CD8-positive, alpha-beta memory T cell (primary cell): ENCODE measurements around the gene GAREM1. TPM values are rescaled to one million over a fixed set of nuclear protein-coding genes. Genes with fewer than 3 reads are reported as not detected.

Experiments used
- CTCF ChIA-PET: fragments of 350-600 bp; sonication (Branson Sonifier 250); formaldehyde crosslinking; loops from one replicate; lab custom pipeline; 2021; ENCODE audit warnings: antibody characterized with exemption; lab: Charles Lee
- POLR2A ChIA-PET: fragments of 350-600 bp; sonication (Branson Sonifier 250); formaldehyde crosslinking; loops from one replicate; lab custom pipeline; 2021; ENCODE audit warnings: antibody characterized with exemption; lab: Charles Lee
- DNase-seq, 5 donors: peaks; one replicate each; pipeline versions ENCODE4 v3.0.0 to v3.0.0-alpha.2; 2020 to 2022; ENCODE audit warnings: mixed read lengths in 1 of 5
- H3K27ac ChIP-seq: one replicate; pipeline ENCODE4 v1.7.0; 2013; ENCODE audit warnings: low read depth, mild to moderate bottlenecking, low read length, moderate library complexity
- H3K27me3 ChIP-seq: 2 replicates; pipeline ENCODE4 v1.7.0; 2013; ENCODE audit warnings: low read length, mild to moderate bottlenecking; ENCODE audit not compliant: insufficient read depth, poor library complexity, severe bottlenecking
- H3K36me3 ChIP-seq: 2 replicates; pipeline ENCODE4 v1.7.0; 2013; ENCODE audit warnings: mild to moderate bottlenecking, low read length, moderate library complexity; ENCODE audit not compliant: insufficient read depth
- H3K4me1 ChIP-seq: 2 replicates; pipeline ENCODE4 v1.7.0; 2013; ENCODE audit warnings: mild to moderate bottlenecking, low read length, moderate library complexity; ENCODE audit not compliant: insufficient read depth
- H3K4me3 ChIP-seq: 2 replicates; pipeline ENCODE4 v1.7.0; 2013; ENCODE audit warnings: mild to moderate bottlenecking, low read length
- H3K9me3 ChIP-seq: 2 replicates; pipeline ENCODE4 v1.7.0; 2013; ENCODE audit warnings: mild to moderate bottlenecking, low read length
- H3K27ac Mint-ChIP-seq, 8 donors: one replicate each; pipeline ENCODE4 v1.8.0; 2020 to 2021; ENCODE audit warnings: mixed read lengths in 8 of 8, mild to moderate bottlenecking in 6 of 8, inconsistent platforms in 3 of 8, moderate library complexity in 3 of 8
- H3K27me3 Mint-ChIP-seq, 2 donors: one replicate each; pipeline ENCODE4 v1.8.0; 2020 to 2021; ENCODE audit warnings: mixed read lengths in 2 of 2, mild to moderate bottlenecking in 1 of 2, moderate library complexity in 1 of 2
- H3K36me3 Mint-ChIP-seq, 3 donors: one replicate each; pipeline ENCODE4 v1.8.0; 2020 to 2021; ENCODE audit warnings: mixed read lengths in 3 of 3, inconsistent platforms in 1 of 3, mild to moderate bottlenecking in 1 of 3
- H3K4me1 Mint-ChIP-seq, 3 donors: one replicate each; pipeline ENCODE4 v1.8.0; 2020 to 2021; ENCODE audit warnings: mixed read lengths in 3 of 3, inconsistent platforms in 1 of 3, mild to moderate bottlenecking in 1 of 3
- H3K4me3 Mint-ChIP-seq, 7 donors: one replicate each; pipeline ENCODE4 v1.8.0; 2020 to 2021; ENCODE audit warnings: mixed read lengths in 7 of 7, mild to moderate bottlenecking in 6 of 7, moderate library complexity in 4 of 7, inconsistent platforms in 2 of 7
- H3K9me3 Mint-ChIP-seq, 5 donors: one replicate each; pipeline ENCODE4 v1.8.0; 2020 to 2022; ENCODE audit warnings: mixed read lengths in 5 of 5, mild to moderate bottlenecking in 3 of 5, moderate library complexity in 2 of 5, inconsistent platforms in 1 of 5
- polyA plus RNA-seq: library from polyadenylated mRNA; unstranded; fragments of 300-500 nt; fragmentation: Illumina TruSeq; gene quantifications from one replicate; pipeline ENCODE4 v1.2.3, GENCODE V29; 2021
- total RNA-seq, 2 experiments: library from RNA; stranded (reverse); gene quantifications; one replicate each; pipeline ENCODE4 v1.2.3, GENCODE V29; 2021

GAREM1 gene
- total and polyA plus RNA-seq, 3 experiments from 2014 or later, result not detected

DNA sequence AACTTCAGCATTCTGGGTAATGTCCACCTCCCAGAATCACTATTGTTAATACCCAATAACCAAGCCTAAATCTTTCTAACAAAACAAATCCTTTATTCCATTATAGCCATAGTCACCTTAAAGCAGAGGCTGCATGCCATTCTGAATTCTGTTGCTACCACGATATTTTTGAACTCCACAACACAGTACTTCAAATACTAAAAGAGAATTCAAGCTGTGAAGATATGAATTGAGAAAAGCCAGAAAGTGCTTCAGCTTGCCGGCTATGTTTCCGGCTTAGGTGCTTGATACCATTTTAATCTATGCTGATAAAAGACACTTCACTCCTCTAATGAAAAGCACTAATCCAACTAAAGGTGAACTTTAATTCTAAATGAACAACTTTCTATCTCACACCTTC is 41.3 kb downstream of the GAREM1 start:
- H3K36me3 ChIP-seq, result no peaks in the 10 kb centered on the region
- H3K27me3 ChIP-seq, result peaks cover 4% of the 10 kb centered on the region
- ChIA-PET POLR2A (no interaction called here), CTCF (no interaction called here)
- no peak overlapping the region for H3K4me3 Mint-ChIP-seq
- no peak overlapping the region for H3K4me3 ChIP-seq
- no peak overlapping the region for H3K27ac Mint-ChIP-seq
- no peaks in the 10 kb centered on the region for H3K36me3 Mint-ChIP-seq
- no peaks in the 10 kb centered on the region for H3K9me3 ChIP-seq
- H3K9me3 Mint-ChIP-seq, result peaks cover 11 to 28% (median 23%) of the 10 kb centered on the region in 5 donors
- no peak for DNase-seq
- no peak overlapping the region for H3K27ac ChIP-seq
- no peaks in the 10 kb centered on the region for H3K4me1 ChIP-seq
- H3K27me3 Mint-ChIP-seq, result peaks cover 4 to 33% of the 10 kb centered on the region in 2 donors
- H3K4me1 Mint-ChIP-seq, result no peaks in the 10 kb centered on the region

DNA sequence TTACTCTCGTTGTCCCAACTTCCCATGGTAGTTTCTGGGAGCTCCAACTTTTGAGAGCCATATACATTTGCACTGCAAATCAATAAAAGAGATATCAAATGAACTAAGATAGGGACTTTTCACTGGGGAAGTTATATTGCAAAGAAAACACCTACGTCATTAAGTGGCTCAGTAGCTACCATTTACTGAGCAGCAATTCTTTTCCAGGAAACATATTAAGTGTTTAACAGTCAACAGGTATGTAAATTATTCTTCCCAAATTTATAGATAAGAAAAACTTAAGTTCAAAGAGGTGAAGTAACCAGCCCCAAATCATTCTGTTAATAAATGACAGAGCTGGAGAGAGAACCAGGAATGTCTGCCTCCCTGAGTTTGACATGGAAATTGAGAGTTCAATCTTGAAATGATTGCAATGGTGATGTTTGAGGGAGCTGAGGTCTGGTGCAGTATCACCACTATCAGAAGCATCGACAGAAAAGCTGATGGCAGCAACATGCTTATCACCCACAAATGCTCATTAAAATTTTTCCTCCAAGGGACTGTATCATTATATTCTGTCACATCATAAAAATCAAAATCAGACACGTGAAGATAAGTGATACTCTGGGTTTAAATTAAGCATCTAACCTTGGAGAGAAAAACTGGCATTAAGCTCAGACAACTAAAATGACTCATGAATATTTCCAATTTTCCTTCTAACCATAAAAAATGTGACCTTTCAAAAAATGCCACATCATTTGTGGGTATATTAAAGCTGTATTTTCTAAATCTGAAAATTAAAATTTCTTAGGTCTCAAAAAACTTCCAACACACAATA is 43.4 kb downstream of the GAREM1 start:
- Histone ChIP-seq H3K27me3 (no peaks in the 10 kb centered on the region), H3K4me3 (no peak overlapping the region), H3K4me1 (no peaks in the 10 kb centered on the region), H3K9me3 (no peaks in the 10 kb centered on the region), H3K36me3 (no peaks in the 10 kb centered on the region), H3K27ac (no peak overlapping the region)
- ChIA-PET POLR2A (no interaction called here), CTCF (no interaction called here)
- DNase-seq, result no peak
- H3K4me1 Mint-ChIP-seq, result no peaks in the 10 kb centered on the region
- H3K36me3 Mint-ChIP-seq, result no peaks in the 10 kb centered on the region
- H3K27ac Mint-ChIP-seq, result no peak overlapping the region
- H3K27me3 Mint-ChIP-seq, result peaks cover 2 to 26% of the 10 kb centered on the region in 2 donors
- H3K9me3 Mint-ChIP-seq, result peaks cover 8 to 21% (median 17%) of the 10 kb centered on the region in 5 donors
- no peak overlapping the region for H3K4me3 Mint-ChIP-seq

DNA sequence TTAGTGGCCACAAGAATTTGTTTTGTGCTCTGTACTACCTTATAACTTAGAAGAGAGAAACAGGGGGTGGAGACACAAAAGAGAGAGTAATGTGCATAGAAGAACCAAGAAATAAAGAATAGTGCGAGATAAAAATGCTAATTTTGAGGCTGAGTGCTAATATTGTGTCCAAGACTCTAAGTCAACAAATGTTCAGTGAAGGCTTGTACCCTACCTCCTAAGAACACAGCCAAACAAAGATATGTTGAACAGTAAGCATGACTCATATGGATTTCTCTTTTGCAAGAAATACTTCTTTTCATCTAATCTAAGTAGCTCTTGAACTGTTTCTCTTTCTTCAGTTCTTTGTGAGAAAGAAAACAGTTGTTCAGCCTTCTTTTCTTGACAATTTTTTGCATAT is 45.2 kb downstream of the GAREM1 start:
- Histone ChIP-seq H3K36me3 (no peaks in the 10 kb centered on the region), H3K9me3 (no peaks in the 10 kb centered on the region), H3K4me1 (no peaks in the 10 kb centered on the region), H3K27me3 (no peaks in the 10 kb centered on the region), H3K27ac (no peak overlapping the region), H3K4me3 (no peak overlapping the region)
- ChIA-PET CTCF (no interaction called here), POLR2A (no interaction called here)
- Mint-ChIP-seq H3K4me1 (no peaks in the 10 kb centered on the region), H3K27ac (no peak overlapping the region), H3K9me3 (peaks cover 0 to 9% (median 6%) of the 10 kb centered on the region in 5 donors), H3K36me3 (no peaks in the 10 kb centered on the region), H3K27me3 (peaks cover 2 to 22% of the 10 kb centered on the region in 2 donors), H3K4me3 (no peak overlapping the region)
- DNase-seq, result no peak

DNA sequence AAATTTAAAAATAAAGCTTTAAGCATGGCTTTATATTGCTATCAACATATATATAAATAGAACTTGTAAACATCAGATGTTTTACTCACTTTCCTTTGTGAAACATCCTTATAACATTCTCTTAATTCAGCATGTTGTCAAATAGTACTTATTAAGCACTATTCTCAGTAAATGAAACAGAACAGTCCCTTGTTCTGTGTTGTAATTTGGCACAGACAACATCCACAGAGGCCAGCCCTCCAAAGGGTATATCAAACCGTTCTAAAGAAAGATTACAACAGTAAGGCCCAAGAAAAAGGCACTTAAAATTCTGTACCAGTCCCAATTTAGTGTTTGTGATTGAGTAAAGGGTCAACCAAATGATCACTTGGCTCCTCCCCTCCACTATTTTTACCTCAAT is 46.0 kb downstream of the GAREM1 start:
- Histone ChIP-seq H3K4me1 (no peaks in the 10 kb centered on the region), H3K9me3 (no peaks in the 10 kb centered on the region), H3K27me3 (no peaks in the 10 kb centered on the region), H3K27ac (no peak overlapping the region), H3K36me3 (no peaks in the 10 kb centered on the region), H3K4me3 (no peak overlapping the region)
- DNase-seq, result no peak
- no peak overlapping the region for H3K27ac Mint-ChIP-seq
- CTCF ChIA-PET, result no interaction called here
- no peak overlapping the region for H3K4me3 Mint-ChIP-seq
- POLR2A ChIA-PET, result no interaction called here
- no peaks in the 10 kb centered on the region for H3K36me3 Mint-ChIP-seq
- H3K27me3 Mint-ChIP-seq, result peaks cover 2 to 22% of the 10 kb centered on the region in 2 donors
- peaks cover 0 to 6% (median 3%) of the 10 kb centered on the region in 5 donors for H3K9me3 Mint-ChIP-seq
- H3K4me1 Mint-ChIP-seq, result no peaks in the 10 kb centered on the region

DNA sequence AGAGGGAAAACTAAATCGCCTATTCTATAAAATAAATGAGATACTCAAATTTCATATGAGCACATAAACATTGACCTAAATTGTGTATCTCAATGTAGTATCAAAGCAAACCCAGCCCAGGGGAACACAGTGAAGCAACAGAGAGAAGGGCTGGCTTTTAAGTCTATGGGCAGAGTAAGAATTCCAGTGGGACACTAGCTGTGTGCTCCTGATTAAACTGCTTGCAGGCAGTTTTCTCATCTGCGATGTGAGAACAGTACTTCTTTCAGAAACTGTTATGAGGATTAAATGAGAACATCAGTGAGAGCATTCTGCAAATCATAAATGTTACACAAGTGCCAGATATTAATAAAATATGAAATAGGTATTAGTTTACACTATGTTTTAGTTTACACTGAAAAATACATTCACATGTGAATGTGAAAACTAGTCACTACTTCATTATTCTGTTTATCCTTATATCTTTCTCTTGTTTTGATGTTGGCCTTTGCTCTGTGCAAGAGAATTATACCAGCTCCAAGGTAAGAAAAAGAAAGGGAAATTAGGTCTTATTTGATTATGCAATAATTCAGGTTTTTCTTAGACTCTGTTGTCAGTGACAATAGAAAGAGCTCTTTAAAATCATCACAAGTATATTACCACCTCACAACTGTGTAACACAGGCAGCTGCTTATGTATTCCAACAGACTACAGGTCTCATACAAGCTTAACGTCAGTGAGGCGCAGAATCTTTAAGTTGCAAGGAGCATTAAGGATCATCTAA is 47.5 kb downstream of the GAREM1 start:
- no peak for DNase-seq
- H3K9me3 Mint-ChIP-seq, result peaks cover 0 to 3% (median 0%) of the 10 kb centered on the region in 5 donors
- no peaks in the 10 kb centered on the region for H3K36me3 Mint-ChIP-seq
- no peak overlapping the region for H3K27ac ChIP-seq
- no peaks in the 10 kb centered on the region for H3K36me3 ChIP-seq
- no peaks in the 10 kb centered on the region for H3K4me1 Mint-ChIP-seq
- ChIA-PET POLR2A (no interaction called here), CTCF (no interaction called here)
- no peak overlapping the region for H3K4me3 ChIP-seq
- H3K27me3 Mint-ChIP-seq, result peaks cover 3 to 10% of the 10 kb centered on the region in 2 donors
- no peaks in the 10 kb centered on the region for H3K9me3 ChIP-seq
- no peak overlapping the region for H3K27ac Mint-ChIP-seq
- no peaks in the 10 kb centered on the region for H3K27me3 ChIP-seq
- no peaks in the 10 kb centered on the region for H3K4me1 ChIP-seq
- H3K4me3 Mint-ChIP-seq, result no peak overlapping the region

DNA sequence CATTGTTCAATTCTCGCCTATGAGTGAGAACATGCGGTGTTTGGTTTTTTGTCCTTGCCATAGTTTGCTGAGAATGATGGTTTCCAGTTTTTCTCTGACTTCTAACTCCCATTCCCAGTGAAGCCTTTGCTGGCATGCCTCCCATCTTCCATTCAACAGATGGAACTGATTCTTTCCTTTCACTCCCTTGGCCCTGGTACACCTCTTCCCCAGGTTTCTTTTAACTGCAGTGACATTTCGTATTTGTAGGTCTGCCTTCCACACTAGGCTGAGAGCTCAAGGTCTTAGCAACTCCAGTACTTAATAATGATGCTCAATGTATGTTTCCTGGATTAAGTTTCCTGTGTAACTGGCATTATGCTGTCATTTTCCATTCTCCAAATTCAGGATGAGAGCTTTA is 48.5 kb downstream of the GAREM1 start:
- H3K27ac ChIP-seq, result no peak overlapping the region
- CTCF ChIA-PET, result no interaction called here
- H3K9me3 Mint-ChIP-seq, result peaks cover 0 to 2% (median 0%) of the 10 kb centered on the region in 5 donors

DNA sequence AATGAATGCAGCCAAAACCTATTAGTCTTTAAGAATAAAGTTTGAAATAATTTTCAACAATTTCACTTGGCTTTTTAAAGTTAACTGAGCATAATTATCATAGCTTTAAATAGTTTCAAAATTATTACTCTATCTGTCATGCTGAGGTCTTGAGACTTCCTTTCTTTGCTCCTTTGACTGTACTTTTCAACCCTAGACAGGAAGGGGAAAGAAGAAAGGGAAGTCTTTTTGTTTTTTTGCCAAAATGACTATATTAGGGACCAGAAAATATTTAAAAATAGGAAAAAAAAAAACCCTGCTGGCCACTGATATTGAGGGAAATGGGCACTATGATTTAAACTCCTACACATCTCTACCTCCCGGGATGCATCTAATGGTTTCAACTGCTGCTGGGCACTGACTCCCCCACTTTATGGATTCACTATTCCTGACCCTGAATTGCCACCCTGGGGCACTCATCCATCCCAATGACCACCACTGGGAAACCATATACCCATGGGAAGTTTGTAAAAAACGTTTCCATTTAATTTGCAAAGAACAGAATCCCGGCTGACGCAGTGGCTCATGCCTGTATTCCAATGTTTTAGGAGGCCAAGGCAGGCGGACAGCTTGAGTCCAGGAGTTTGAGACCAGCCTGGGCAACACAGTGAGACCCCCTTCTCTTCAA is 50.5 kb downstream of the GAREM1 start:
- no peaks in the 10 kb centered on the region for H3K4me1 ChIP-seq
- POLR2A ChIA-PET, result no interaction called here
- Mint-ChIP-seq H3K27me3 (peaks cover 0 to 3% of the 10 kb centered on the region in 2 donors), H3K36me3 (no peaks in the 10 kb centered on the region), H3K9me3 (peaks cover 0 to 4% (median 0%) of the 10 kb centered on the region in 5 donors), H3K4me1 (no peaks in the 10 kb centered on the region), H3K4me3 (no peak overlapping the region), H3K27ac (no peak overlapping the region)
- DNase-seq, result no peak
- no peaks in the 10 kb centered on the region for H3K36me3 ChIP-seq
- H3K27me3 ChIP-seq, result no peaks in the 10 kb centered on the region
- no peak overlapping the region for H3K4me3 ChIP-seq
- no peak overlapping the region for H3K27ac ChIP-seq
- H3K9me3 ChIP-seq, result no peaks in the 10 kb centered on the region
- CTCF ChIA-PET, result no interaction called here

More for the DNA sequence above, 48.5 kb downstream of the GAREM1 start:
- Mint-ChIP-seq H3K27me3 (peaks cover 3 to 7% of the 10 kb centered on the region in 2 donors), H3K27ac (no peak overlapping the region), H3K36me3 (no peaks in the 10 kb centered on the region), H3K4me1 (no peaks in the 10 kb centered on the region), H3K4me3 (no peak overlapping the region)
- POLR2A ChIA-PET, result no interaction called here
- no peak for DNase-seq
- no peaks in the 10 kb centered on the region for H3K36me3 ChIP-seq
- H3K4me1 ChIP-seq, result no peaks in the 10 kb centered on the region
- H3K9me3 ChIP-seq, result no peaks in the 10 kb centered on the region
- no peaks in the 10 kb centered on the region for H3K27me3 ChIP-seq
- H3K4me3 ChIP-seq, result no peak overlapping the region

DNA sequence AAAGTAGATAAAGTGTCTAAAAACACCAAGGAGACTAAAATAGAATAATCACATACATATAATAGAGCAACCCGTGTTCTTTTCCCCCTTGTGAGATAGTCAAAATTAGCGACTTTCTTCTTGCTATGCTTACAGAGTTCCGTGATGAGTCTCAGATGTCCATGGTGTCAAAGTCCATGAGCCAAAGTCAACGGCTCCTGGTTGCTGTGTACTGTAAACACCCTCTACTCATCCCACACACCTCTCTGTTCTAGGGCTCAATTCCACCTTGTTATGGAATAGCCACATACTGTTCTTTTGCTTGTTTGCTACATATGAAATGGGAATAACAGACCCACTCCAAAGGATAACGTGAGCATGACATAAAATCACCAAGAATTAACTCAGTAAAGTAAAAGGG is 52.5 kb downstream of the GAREM1 start:
- Mint-ChIP-seq H3K27ac (no peak overlapping the region), H3K36me3 (no peaks in the 10 kb centered on the region), H3K9me3 (peaks cover 0 to 7% (median 0%) of the 10 kb centered on the region in 5 donors), H3K4me1 (no peaks in the 10 kb centered on the region), H3K27me3 (peaks cover 6 to 9% of the 10 kb centered on the region in 2 donors), H3K4me3 (no peak overlapping the region)
- Histone ChIP-seq H3K27ac (no peak overlapping the region), H3K4me1 (no peaks in the 10 kb centered on the region), H3K27me3 (no peaks in the 10 kb centered on the region), H3K36me3 (no peaks in the 10 kb centered on the region), H3K4me3 (no peak overlapping the region), H3K9me3 (no peaks in the 10 kb centered on the region)
- CTCF ChIA-PET, result no interaction called here
- no peak for DNase-seq
- POLR2A ChIA-PET, result no interaction called here
